Measurements from ENCODE around the gene TBC1D10A. TPM values are rescaled to one million over a fixed set of nuclear protein-coding genes. Genes with fewer than 3 reads are reported as not detected.

TBC1D10A gene
- total RNA-seq, 1 experiment from 2014 or later, result 12.2 TPM

- Mint-ChIP-seq H3K9me3 (ENCODE audit: unreplicated experiment) (no peaks in the 10 kb centered on the region), H3K4me3 (ENCODE audit: unreplicated experiment) (no peak overlapping the region), H3K36me3 (ENCODE audit: insufficient read depth, unreplicated experiment) (no peaks in the 10 kb centered on the region), H3K27ac (ENCODE audit: unreplicated experiment) (no peak overlapping the region), H3K27me3 (ENCODE audit: insufficient read depth, unreplicated experiment) (no peaks in the 10 kb centered on the region), H3K4me1 (ENCODE audit: low read depth, unreplicated experiment) (peaks cover 26% of the 10 kb centered on the region)
- TF ChIP-seq, protein P1, sequence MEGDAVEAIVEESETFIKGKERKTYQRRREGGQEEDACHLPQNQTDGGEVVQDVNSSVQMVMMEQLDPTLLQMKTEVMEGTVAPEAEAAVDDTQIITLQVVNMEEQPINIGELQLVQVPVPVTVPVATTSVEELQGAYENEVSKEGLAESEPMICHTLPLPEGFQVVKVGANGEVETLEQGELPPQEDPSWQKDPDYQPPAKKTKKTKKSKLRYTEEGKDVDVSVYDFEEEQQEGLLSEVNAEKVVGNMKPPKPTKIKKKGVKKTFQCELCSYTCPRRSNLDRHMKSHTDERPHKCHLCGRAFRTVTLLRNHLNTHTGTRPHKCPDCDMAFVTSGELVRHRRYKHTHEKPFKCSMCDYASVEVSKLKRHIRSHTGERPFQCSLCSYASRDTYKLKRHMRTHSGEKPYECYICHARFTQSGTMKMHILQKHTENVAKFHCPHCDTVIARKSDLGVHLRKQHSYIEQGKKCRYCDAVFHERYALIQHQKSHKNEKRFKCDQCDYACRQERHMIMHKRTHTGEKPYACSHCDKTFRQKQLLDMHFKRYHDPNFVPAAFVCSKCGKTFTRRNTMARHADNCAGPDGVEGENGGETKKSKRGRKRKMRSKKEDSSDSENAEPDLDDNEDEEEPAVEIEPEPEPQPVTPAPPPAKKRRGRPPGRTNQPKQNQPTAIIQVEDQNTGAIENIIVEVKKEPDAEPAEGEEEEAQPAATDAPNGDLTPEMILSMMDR (IDR thresholded peaks at IDR 0.05; ENCODE audit: insufficient read depth in 1 of 2, low read depth in 1 of 2, low read length in 1 of 2, severe bottlenecking in 1 of 2, unreplicated experiment in 1 of 2), result no peak
- Histone ChIP-seq H3K27me3 (replicated peaks; ENCODE audit: control insufficient read depth, insufficient read depth, low read length) (no peaks in the 10 kb centered on the region), H3K4me1 (peaks cover 35% of the 10 kb centered on the region), H3K4me3 (ENCODE audit: low read depth, low read length) (no peak overlapping the region), H3K36me3 (ENCODE audit: control insufficient read depth, insufficient read depth, low read length) (no peaks in the 10 kb centered on the region), H3K9me3 (no peaks in the 10 kb centered on the region)
- no peak for DNase-seq
- no TSS peak for BruUV-seq (replicated peaks)
- intact Hi-C loops (cut with micrococcal nuclease; ENCODE audit: unreplicated experiment), result no loop called here
- ChIA-PET POLR2A (interaction anchor here (0.6 kb wide), 1 partner anchor 94 kb away, joined by 4 read pairs; no protein-coding TSS in a partner anchor), CTCF (interaction anchor here (0.6 to 0.9 kb wide), 3 partner anchors 10 to 149 kb away, joined by 3 to 4 read pairs (median 3); partner anchors contain the start of gene TBC1D10A)
Observed at GRCh38 chr22:30250661-30251267, 76.0 kb downstream of the TBC1D10A start.

GRCh38 chr22:30250039-30250565 lies 76.6 kb downstream of the TBC1D10A start:
- POLR2A ChIA-PET, result interaction anchor here (0.6 kb wide), 1 partner anchor 93 kb away, joined by 4 read pairs; no protein-coding TSS in a partner anchor
- no peaks in the 10 kb centered on the region for H3K36me3 Mint-ChIP-seq (ENCODE audit: insufficient read depth, unreplicated experiment)
- no peak overlapping the region for H3K27ac Mint-ChIP-seq (ENCODE audit: unreplicated experiment)
- no peaks in the 10 kb centered on the region for H3K9me3 Mint-ChIP-seq (ENCODE audit: unreplicated experiment)
- DNase-seq, result no peak
- Histone ChIP-seq H3K36me3 (ENCODE audit: control insufficient read depth, insufficient read depth, low read length) (no peaks in the 10 kb centered on the region), H3K27me3 (replicated peaks; ENCODE audit: control insufficient read depth, insufficient read depth, low read length) (no peaks in the 10 kb centered on the region), H3K4me1 (peaks cover 40% of the 10 kb centered on the region), H3K4me3 (ENCODE audit: low read depth, low read length) (no peak overlapping the region), H3K9me3 (no peaks in the 10 kb centered on the region)
- intact Hi-C loops (cut with micrococcal nuclease; ENCODE audit: unreplicated experiment), result no loop called here
- peaks cover 32% of the 10 kb centered on the region for H3K4me1 Mint-ChIP-seq (ENCODE audit: low read depth, unreplicated experiment)
- BruUV-seq (replicated peaks), result no TSS peak
- TF ChIP-seq, protein P1 (IDR thresholded peaks at IDR 0.05; ENCODE audit: insufficient read depth in 1 of 2, low read depth in 1 of 2, low read length in 1 of 2, severe bottlenecking in 1 of 2, unreplicated experiment in 1 of 2), result no peak
- H3K27me3 Mint-ChIP-seq (ENCODE audit: insufficient read depth, unreplicated experiment), result no peaks in the 10 kb centered on the region
- H3K4me3 Mint-ChIP-seq (ENCODE audit: unreplicated experiment), result no peak overlapping the region
- CTCF ChIA-PET, result interaction anchor here (0.9 kb wide), 2 partner anchors 11 to 77 kb away, joined by 3 read pairs; partner anchors contain the start of gene TBC1D10A

DNA sequence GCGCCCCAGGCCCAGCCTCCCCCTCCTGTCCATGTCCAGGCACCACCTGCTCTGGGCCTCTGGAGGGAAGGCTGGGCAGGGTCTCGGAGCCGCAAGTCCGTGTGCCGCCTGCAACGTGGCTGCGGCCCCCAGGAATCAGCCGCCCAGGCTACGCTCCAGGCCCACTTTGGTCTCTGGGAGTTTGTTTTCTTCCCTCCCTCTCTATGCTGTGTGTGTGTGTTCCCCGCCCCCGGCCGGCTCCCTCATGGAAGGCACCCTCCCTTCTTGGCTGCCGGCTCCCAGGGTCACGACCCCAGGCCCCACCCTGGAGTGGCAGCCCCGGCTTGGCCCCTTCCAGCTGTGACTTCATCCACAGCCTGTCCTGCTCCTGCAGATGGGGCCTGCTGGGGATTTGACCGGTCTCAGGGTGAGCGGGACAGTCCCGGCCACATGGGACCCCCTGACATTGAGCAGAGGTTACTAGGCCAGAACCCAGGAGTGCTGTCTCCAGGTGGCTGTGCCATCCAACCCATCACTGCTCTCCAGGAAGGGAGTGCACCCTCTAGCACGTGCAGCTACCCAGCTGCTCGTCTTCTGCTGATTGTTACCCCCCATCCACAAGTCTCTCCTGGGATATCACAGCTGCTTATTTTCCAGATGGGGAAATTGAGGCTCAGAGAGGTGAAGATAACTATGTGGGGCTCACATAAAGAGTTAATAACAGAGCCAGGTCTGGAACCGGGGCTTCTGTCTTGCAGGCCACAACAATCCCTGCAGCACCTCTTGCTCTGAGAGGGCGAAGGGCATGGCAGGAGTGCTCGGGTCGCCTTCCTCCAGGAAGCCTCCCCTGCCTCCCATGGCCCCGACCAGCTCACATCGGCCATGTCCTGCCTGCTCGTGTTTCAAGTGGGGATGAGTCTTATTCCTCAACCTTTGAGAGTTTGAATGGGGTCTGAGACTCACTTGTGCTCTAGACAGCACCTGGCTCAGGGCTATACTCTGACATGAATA lies 77.4 kb downstream of the TBC1D10A start:
- CTCF ChIA-PET, result no interaction called here
- Mint-ChIP-seq H3K4me1 (ENCODE audit: low read depth, unreplicated experiment) (peaks cover 32% of the 10 kb centered on the region), H3K36me3 (ENCODE audit: insufficient read depth, unreplicated experiment) (no peaks in the 10 kb centered on the region), H3K4me3 (ENCODE audit: unreplicated experiment) (peak overlapping the region; percentile 14), H3K27ac (ENCODE audit: unreplicated experiment) (peak overlapping the region; percentile 29), H3K9me3 (ENCODE audit: unreplicated experiment) (no peaks in the 10 kb centered on the region), H3K27me3 (ENCODE audit: insufficient read depth, unreplicated experiment) (no peaks in the 10 kb centered on the region)
- no TSS peak for BruUV-seq (replicated peaks)
- TF ChIP-seq, protein P1 (IDR thresholded peaks at IDR 0.05; ENCODE audit: insufficient read depth in 1 of 2, low read depth in 1 of 2, low read length in 1 of 2, severe bottlenecking in 1 of 2, unreplicated experiment in 1 of 2), result no peak
- Histone ChIP-seq H3K9me3 (no peaks in the 10 kb centered on the region), H3K4me1 (peaks cover 40% of the 10 kb centered on the region), H3K4me3 (ENCODE audit: low read depth, low read length) (no peak overlapping the region), H3K36me3 (ENCODE audit: control insufficient read depth, insufficient read depth, low read length) (no peaks in the 10 kb centered on the region), H3K27me3 (replicated peaks; ENCODE audit: control insufficient read depth, insufficient read depth, low read length) (no peaks in the 10 kb centered on the region)
- intact Hi-C loops (cut with micrococcal nuclease; ENCODE audit: unreplicated experiment), result no loop called here
- POLR2A ChIA-PET, result no interaction called here
- peak; percentile 68 to 72 for DNase-seq

Data from Caco-2 (cell line).